ENCODE data around the gene CDYL2. TPM values are rescaled to one million over a fixed set of nuclear protein-coding genes. Genes with fewer than 3 reads are reported as not detected.

The CDYL2 gene
- total RNA-seq, 2 experiments from 2014 or later = 0.98 to 2.5 TPM

GRCh38 chr16:80743273-80743672 lies 61.1 kb downstream of the CDYL2 start:
- intact Hi-C loops (cut with micrococcal nuclease; ENCODE audit: unreplicated experiment) = no loop called here
- TF ChIP-seq CTCF (conservative IDR thresholded peaks at IDR 0.05; ENCODE audit: low read length) = no peak
- Histone ChIP-seq H3K27ac (ENCODE audit: low read depth, low read length, poor library complexity, severe bottlenecking) (no peak overlapping the region), H3K4me2 (ENCODE audit: low read length) (no peak overlapping the region), H3K4me1 (ENCODE audit: insufficient read depth, low read length, poor library complexity, severe bottlenecking) (no peaks in the 10 kb centered on the region), H2AFZ (ENCODE audit: low read length) (no peak overlapping the region), H3K4me3 (ENCODE audit: low read depth, low read length, poor library complexity, severe bottlenecking) (no peak overlapping the region), H3K9me2 (ENCODE audit: insufficient read depth, low read length) (no peaks in the 10 kb centered on the region), H3K9me3 (ENCODE audit: low read length) (0 out of 2 replicates have a peak, but pooled peaks cover 7% of the 10 kb centered on the region), H3K36me3 (ENCODE audit: insufficient read depth, low read length) (no peaks in the 10 kb centered on the region), H4K20me1 (ENCODE audit: insufficient read depth, low read length) (no peaks in the 10 kb centered on the region), H3K79me2 (ENCODE audit: insufficient read depth, low read depth, low read length) (no peaks in the 10 kb centered on the region)
- no TSS peak for BruUV-seq (replicated peaks)
- POLR2A ChIA-PET = no interaction called here
- CTCF ChIA-PET (ENCODE audit: unreplicated experiment) = no interaction called here
- no peak for DNase-seq (ENCODE audit: low spot score)

- CTCF ChIA-PET (ENCODE audit: unreplicated experiment) = no interaction called here
- H3K4me1 ChIP-seq (ENCODE audit: insufficient read depth, low read length, poor library complexity, severe bottlenecking) = no peaks in the 10 kb centered on the region
- no peaks in the 10 kb centered on the region for H3K9me2 ChIP-seq (ENCODE audit: insufficient read depth, low read length)
- intact Hi-C loops (cut with micrococcal nuclease; ENCODE audit: unreplicated experiment) = no loop called here
- H3K4me2 ChIP-seq (ENCODE audit: low read length) = no peak overlapping the region
- TF ChIP-seq EZH2phosphoT487 (IDR thresholded peaks at IDR 0.05; ENCODE audit: borderline replicate concordance, low read depth, low read length) (no peak), CTCF (conservative IDR thresholded peaks at IDR 0.05; ENCODE audit: low read length) (no peak)
- no peak overlapping the region for H2AFZ ChIP-seq (ENCODE audit: low read length)
- no peak for DNase-seq (ENCODE audit: low spot score)
- H3K27ac ChIP-seq (ENCODE audit: low read depth, low read length, poor library complexity, severe bottlenecking) = no peak overlapping the region
- no peaks in the 10 kb centered on the region for H3K79me2 ChIP-seq (ENCODE audit: insufficient read depth, low read depth, low read length)
- no peak overlapping the region for H3K4me3 ChIP-seq (ENCODE audit: low read depth, low read length, poor library complexity, severe bottlenecking)
- H3K9me3 ChIP-seq (ENCODE audit: low read length) = 0 out of 2 replicates have a peak, but pooled peaks cover 7% of the 10 kb centered on the region
- no TSS peak for BruUV-seq (replicated peaks)
- no peaks in the 10 kb centered on the region for H4K20me1 ChIP-seq (ENCODE audit: insufficient read depth, low read length)
- POLR2A ChIA-PET = no interaction called here
- no peaks in the 10 kb centered on the region for H3K36me3 ChIP-seq (ENCODE audit: insufficient read depth, low read length)
These were observed 62.1 kb downstream of the CDYL2 start for GRCh38 chr16:80742331-80742730.

GRCh38 chr16:80741724-80742123 lies 62.7 kb downstream of the CDYL2 start:
- TF ChIP-seq EZH2phosphoT487 (IDR thresholded peaks at IDR 0.05; ENCODE audit: borderline replicate concordance, low read depth, low read length) = no peak
- TF ChIP-seq CTCF (conservative IDR thresholded peaks at IDR 0.05; ENCODE audit: low read length) = no peak
- CTCF ChIA-PET (ENCODE audit: unreplicated experiment) = no interaction called here
- BruUV-seq (replicated peaks) = no TSS peak

More at GRCh38 chr16:80741724-80742123, 62.7 kb downstream of the CDYL2 start:
- Histone ChIP-seq H3K79me2 (ENCODE audit: insufficient read depth, low read depth, low read length) (no peaks in the 10 kb centered on the region), H3K9me3 (ENCODE audit: low read length) (0 out of 2 replicates have a peak, but pooled peaks cover 7% of the 10 kb centered on the region), H3K9me2 (ENCODE audit: insufficient read depth, low read length) (no peaks in the 10 kb centered on the region), H4K20me1 (ENCODE audit: insufficient read depth, low read length) (no peaks in the 10 kb centered on the region), H3K4me2 (ENCODE audit: low read length) (no peak overlapping the region), H3K36me3 (ENCODE audit: insufficient read depth, low read length) (no peaks in the 10 kb centered on the region), H3K27ac (ENCODE audit: low read depth, low read length, poor library complexity, severe bottlenecking) (no peak overlapping the region), H3K4me3 (ENCODE audit: low read depth, low read length, poor library complexity, severe bottlenecking) (no peak overlapping the region), H3K4me1 (ENCODE audit: insufficient read depth, low read length, poor library complexity, severe bottlenecking) (no peaks in the 10 kb centered on the region), H2AFZ (ENCODE audit: low read length) (no peak overlapping the region)
- intact Hi-C loops (cut with micrococcal nuclease; ENCODE audit: unreplicated experiment) = no loop called here
- POLR2A ChIA-PET = no interaction called here
- DNase-seq (ENCODE audit: low spot score) = no peak
